ENCODE results near the gene MTX1. TPM values are rescaled to one million over a fixed set of nuclear protein-coding genes. Genes with fewer than 3 reads are reported as not detected.
"Not testable (repeated sequence)": the region's sequence is repeated elsewhere in the genome, so short reads cannot be mapped to it uniquely, and the experiment has no call there.

The MTX1 gene
- total RNA-seq, 1 experiment from 2014 or later = 72.2 TPM

GRCh38 chr1:155188268-155188667 lies 20.2 kb upstream of the MTX1 start:
- no peak for DNase-seq (ENCODE audit: low spot score)

GRCh38 chr1:155189926-155190325 lies 18.6 kb upstream of the MTX1 start:
- not testable (repeated sequence) for DNase-seq (ENCODE audit: low spot score)

GRCh38 chr1:155191904-155192303 lies 16.6 kb upstream of the MTX1 start:
- no peak for DNase-seq (ENCODE audit: low spot score)

DNA sequence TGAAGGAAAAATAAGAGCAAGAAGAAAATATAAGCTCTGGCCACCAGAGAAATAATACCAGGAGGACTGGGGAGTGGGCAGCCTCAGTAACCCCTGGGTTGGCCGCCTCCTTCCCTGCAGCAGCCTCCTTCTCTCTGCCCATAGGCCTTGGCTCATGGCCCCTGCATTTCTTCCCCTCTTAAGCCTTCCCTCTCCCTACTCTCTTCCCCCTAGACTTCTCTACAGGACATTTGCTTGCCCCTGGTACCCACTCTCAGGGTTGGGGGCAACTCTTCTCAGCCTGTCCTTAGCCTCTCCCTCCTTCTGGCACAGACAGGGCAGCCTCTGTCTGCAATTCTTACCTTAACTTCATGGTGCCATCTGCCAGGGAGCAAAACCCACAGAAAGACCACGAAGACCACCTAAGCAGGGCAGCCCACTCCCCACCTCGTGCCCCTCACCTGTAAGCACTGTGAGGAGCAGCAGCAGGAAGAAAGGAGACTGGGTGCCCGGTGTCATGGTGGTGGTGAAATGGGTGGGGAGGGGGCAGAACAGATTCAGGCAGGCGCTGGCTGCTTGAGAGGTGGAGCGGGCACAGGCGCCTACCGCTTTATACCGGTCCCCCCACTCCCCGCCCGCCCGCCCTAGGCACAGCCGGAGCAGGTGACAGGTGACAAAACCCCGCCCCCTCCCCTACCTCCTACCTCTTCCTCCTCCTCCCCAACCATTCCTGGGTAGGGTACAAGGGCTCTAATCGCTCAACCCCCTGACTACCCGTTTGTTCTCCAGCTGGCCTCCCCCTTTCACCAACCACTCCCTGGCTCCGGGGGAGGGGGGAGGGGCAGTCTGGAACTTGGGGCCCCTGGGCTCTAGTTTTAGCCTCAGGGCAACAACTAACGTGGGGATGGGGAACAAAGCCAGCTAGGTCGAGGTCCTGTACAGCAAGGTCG lies 15.9 kb upstream of the MTX1 start:
- DNase-seq (ENCODE audit: low spot score) = peak; percentile 23

GRCh38 chr1:155193275-155193990 lies 15.1 kb upstream of the MTX1 start:
- DNase-seq (ENCODE audit: low spot score) = peak; percentile 90

- not testable (repeated sequence) for DNase-seq (ENCODE audit: low spot score)
Observed at GRCh38 chr1:155193991-155194240, 14.6 kb upstream of the MTX1 start.

- DNase-seq (ENCODE audit: low spot score) = no peak
Observed at GRCh38 chr1:155195201-155196102, 13.0 kb upstream of the MTX1 start.

DNA sequence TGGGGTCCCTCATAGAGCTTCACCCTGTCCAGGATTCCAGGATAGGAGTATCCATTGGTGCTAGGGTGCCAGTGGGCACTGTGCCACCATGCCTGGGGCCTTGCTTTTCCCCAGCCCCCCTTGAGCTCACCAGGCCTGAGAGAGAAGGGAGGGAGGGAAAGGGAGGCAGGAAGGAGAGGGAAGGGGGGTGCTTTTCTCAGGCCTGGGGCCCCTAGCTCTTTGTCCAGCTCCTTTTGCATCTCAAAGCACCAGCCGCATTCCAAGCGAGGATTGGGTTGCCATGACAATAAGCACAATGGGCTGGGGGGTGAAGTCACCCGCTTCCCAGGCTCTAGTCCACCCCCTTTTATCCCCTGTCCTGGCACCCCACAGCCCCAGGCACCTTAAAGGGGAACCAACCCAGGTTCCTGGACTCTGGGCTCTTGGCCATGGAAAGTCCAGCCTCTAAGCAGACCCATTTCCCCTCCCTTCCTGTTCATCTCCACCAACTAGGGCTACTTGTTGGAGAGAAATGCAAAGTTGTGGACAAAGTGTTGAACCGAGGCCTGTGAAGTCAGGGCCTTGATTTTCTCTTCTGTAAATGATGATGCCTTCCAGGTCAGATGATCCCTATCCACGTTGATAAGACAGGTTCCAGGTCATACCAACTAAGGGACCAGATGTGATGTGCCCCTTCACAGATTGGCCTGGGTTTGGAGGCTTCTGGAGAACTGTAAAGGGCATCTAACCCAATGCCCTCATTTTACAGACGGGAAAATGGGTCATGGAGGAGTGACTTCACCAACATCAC lies 12.2 kb upstream of the MTX1 start:
- no peak for DNase-seq (ENCODE audit: low spot score)

DNA sequence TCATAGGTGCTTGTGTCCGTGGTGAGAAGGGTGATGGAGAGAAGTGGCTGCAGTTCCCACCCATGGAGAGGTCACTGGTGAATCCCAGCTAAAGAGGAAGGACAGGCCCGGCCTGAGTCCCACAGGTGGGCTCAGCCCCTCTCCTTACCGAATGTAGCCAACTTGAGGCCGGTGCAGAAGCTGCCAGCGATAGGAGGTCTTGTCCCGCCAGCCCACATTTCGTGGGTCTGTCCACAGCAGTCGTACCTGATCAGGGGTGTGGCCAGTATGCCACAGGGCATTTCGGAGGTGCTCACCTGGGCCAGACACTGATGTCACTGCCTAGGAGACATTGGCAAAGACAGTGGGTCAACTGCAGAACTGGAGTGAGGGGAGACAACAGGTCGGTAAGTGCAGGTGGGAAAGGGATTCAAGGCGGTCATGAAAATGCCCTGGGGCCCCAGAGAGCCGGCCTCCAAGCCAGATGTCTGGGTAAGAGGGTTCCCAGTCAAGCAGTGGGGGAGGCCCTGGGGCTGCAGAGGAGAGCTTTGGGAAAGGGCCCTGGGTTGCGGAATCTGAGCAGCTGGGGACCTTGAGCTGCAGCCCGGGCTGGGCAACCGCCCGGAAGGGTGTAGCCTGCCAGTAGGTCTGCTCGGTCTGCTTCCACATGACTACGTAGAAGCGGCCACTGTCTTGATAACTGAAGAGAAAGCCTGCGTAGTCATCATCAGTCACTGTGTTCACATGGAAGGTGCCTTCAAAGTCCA lies 11.4 kb upstream of the MTX1 start:
- DNase-seq (ENCODE audit: low spot score) = no peak

DNA sequence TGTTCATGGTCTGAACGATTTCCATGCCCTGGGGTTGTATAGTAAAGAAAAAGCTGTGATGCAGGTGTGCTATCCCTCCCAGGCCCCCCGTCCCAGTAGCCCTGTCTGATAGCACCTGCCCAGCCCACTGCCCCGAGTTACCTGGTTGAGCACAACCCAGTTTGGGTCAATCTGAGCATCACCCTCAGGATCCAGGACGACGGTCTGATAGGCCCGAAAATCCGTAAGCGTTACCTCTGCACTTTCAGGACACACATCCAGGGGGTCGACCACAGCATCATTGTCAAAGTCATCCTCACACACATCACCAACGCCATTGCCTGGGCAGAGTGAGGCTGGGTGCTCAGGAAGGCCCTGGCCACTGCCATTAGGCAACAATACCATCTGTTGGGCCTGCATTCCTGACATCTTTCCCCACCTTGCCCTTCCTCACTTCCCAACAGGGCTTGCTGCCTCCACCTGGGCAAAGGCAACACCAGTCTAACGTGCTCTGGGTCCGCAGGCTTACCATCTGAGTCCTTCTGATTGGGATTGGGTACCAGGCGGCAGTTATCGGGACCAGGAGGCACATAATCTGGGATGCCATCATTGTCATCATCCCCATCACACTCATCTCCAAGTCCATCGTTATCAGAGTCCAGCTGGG lies 10.5 kb upstream of the MTX1 start:
- DNase-seq (ENCODE audit: low spot score) = no peak

GRCh38 chr1:155198547-155198906 lies 10.0 kb upstream of the MTX1 start:
- DNase-seq (ENCODE audit: low spot score) = no peak

DNA sequence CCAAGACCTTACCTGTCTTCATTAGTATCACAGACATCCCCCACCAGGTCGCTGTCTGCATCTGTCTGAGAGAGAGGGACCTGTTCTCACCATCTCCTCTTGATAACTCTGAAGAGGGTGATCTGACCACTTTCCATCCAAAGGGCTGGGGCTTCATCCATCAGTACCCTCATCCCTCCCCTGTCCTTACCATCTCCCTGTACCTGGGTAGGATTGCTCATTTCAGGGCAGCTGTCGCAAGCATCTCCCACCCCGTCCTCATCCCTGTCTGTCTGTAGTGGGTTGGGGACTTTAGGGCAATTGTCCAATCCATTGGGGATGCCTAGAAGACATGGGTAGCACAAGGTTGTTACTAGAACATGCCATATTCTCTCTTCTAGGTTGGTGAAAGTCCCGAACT lies 8.7 kb upstream of the MTX1 start:
- no peak for DNase-seq (ENCODE audit: low spot score)

DNA sequence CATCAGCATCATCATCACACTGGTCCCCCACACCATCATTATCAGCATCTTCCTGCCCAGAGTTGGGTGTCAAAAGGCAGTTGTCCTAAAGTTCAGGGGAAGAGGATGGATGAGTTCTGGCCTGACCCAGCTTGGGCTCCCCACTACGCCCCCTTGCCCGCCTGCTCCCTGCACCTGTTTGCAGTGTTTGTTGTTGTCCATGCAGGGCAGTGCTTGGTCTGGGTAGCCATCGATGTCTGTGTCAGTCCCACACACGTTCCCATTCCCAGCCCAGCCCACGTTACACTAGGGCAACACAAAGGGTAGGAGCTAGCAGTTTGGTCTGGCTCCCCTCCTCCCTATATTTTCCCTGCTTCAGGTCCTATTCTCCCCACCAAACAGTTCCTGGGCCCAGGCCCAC lies 7.6 kb upstream of the MTX1 start:
- DNase-seq (ENCODE audit: low spot score) = no peak

DNA sequence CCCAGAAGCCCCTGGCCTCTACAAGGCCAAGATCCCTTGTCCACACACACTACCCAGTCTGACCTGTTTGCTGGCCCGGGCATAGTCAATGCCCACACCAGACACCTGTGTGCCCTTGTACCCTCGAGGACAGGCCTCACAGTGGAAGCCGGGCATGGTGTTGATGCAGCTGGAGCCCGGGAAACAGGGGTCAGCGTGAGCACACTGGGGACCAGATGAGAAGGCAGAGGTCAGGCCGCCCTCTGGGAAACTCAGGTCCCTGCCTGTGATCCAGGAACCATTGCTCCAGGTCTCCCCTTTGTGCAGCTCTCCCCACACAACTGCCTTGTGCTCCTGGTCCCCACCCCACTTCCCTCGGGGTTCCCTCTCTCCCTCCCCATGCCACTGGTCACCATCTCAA lies 6.3 kb upstream of the MTX1 start:
- DNase-seq (ENCODE audit: low spot score) = no peak

DNA sequence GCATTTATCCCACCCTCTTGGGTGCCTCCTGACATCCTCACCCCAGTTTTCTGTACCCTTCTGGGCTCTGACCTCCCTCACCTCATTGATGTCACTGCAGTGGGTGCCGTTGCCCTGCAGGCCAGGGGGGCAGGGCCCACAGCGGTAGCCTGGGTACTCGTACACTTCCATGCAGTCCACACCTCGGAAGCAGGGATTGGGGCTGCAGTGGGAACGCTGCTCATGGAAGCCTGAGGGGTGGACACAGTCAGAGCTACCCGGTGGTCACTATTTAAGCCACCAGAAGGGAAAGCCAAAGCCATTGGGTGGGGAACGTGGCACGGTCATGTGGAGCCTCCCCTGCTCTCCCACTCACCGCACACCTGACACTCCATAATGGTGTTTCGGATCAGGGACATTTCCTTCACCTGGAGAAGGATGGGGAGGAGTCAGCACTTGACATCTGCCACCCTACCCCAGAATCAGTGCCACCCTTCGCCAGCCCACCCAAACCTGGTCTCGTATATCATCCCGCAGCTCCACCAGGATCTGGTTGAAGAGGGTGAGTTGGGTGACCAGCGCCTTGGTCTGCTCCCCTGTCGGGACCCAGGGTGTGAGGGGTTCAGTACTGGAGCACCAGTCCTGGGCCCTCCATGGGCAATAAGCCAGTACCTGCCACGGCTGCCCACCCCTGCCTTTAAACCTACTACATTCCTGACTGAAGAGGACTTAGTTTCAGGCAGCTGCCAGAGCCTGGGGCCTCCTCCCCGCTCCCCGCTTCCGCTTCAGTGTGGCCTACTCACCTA lies 5.6 kb upstream of the MTX1 start:
- no peak for DNase-seq (ENCODE audit: low spot score)

DNA sequence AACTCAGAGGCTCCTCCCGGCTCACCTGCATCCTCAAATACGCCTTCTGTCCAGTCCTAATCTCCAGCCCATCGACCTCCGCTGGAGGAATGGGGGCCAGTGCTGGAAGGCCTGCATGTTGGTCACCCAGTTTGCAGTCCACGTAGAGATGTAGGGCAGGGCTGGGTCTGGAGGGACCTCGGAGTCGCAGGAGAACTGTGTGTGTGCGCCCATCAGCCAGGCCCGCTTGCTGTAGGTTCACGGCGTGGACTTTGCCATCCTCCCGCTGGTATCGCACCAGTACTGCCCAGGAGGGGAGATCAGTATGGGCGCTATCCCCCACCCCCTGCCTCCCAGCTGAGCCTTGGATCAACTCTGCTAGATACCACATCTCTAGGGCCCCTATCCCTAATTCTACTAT lies 3.5 kb upstream of the MTX1 start:
- no peak for DNase-seq (ENCODE audit: low spot score)

DNA sequence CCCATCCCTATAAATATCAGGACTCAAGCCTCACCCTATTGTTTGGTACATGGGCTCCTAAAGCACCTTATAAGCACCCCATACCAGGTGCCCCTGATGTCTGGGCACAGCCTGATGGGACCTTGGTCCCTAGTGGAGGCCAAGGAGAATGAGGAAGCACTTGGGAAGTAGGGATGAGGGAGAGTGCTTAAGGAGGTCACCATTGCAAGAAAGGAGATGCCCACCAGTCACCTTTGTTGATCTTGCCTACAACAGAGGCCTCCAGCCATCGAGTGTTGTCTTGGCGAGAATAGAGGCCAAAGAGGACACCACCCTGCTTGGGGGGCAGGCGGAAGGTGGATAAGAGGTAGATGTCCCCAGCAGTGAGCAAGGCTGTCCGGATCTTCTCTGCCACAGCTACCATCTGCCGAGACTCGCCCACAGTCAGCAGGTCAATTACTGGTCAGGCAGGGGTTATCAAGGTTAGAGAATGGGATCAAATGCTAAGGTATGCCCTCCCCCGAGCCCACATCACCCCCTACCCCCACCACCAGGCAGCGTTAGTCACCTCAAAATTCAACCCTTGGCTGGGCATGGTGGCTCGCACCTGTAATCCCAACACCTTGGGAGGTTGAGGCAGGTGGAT lies 2.4 kb upstream of the MTX1 start:
- DNase-seq (ENCODE audit: low spot score) = no peak

- DNase-seq (ENCODE audit: low spot score) = peak; percentile 94
Observed at GRCh38 chr1:155206891-155207805, 1.3 kb upstream of the MTX1 start.

Data from HT-29 (cell line).